ENCODE data around the gene CDH5. TPM values are rescaled to one million over a fixed set of nuclear protein-coding genes. Genes with fewer than 3 reads are reported as not detected.
A peak's percentile ranks its signal among the peaks of the same experiment; 100 is the strongest.

CDH5 gene
- total RNA-seq, 4 donors from 2014 or later = 10.2 to 28.3 (median 14.0) TPM

DNA sequence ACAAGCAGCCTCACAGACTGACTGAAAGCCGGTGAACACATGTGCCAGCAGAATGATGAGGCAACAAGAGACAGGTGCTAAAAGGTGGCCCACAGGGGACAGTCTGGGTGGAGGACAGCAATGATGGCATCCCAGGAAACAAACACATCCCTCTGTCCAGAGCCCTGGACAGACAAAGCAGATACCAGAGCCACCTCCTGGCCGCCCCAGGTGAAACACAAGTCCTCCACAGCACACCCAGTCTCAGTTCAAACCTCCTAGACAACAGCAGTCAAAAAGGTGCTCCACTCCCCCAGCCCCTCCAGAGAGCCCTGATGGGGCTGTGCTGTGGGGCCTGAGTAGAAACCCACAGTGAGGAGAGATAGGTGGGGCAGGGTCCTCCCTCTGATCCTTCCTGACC is 20.3 kb upstream of the CDH5 start:
- DNase-seq (ENCODE audit: low spot score in 2 of 2) = no peak
- WGBS, 2 donors = 85 to 100% methylated on average over 2 of the region's 2 CpGs
- intact Hi-C loops (cut with DNase I; ENCODE audit: low total_unique reads) = no loop called here
- no peak overlapping the region for H3K4me3 ChIP-seq (ENCODE audit: low read depth, poor library complexity, severe bottlenecking)
- TF ChIP-seq, protein P1, sequence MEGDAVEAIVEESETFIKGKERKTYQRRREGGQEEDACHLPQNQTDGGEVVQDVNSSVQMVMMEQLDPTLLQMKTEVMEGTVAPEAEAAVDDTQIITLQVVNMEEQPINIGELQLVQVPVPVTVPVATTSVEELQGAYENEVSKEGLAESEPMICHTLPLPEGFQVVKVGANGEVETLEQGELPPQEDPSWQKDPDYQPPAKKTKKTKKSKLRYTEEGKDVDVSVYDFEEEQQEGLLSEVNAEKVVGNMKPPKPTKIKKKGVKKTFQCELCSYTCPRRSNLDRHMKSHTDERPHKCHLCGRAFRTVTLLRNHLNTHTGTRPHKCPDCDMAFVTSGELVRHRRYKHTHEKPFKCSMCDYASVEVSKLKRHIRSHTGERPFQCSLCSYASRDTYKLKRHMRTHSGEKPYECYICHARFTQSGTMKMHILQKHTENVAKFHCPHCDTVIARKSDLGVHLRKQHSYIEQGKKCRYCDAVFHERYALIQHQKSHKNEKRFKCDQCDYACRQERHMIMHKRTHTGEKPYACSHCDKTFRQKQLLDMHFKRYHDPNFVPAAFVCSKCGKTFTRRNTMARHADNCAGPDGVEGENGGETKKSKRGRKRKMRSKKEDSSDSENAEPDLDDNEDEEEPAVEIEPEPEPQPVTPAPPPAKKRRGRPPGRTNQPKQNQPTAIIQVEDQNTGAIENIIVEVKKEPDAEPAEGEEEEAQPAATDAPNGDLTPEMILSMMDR (IDR thresholded peaks at IDR 0.05) = no peak
- TF ChIP-seq POLR2A (IDR thresholded peaks at IDR 0.05) = no peak

DNA sequence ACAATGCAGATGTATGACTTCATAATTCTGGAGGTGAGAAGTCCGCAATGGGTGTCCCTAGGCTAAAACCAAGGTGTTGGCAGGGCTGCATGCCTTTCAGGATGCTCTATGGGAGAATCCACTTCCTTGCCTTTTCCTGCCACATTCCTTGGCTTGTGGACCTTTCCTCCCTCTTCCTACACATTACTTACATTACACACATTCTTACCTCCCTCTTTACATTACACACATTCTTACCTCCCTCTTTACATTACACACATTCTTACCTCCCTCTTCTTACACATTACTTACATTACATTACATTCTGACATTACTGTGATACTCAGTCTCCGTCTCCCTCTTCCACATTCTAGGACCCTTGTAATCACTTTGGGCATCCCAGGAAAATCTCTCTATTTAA is 14.2 kb upstream of the CDH5 start:
- no peak overlapping the region for H3K4me3 ChIP-seq (ENCODE audit: low read depth, poor library complexity, severe bottlenecking)
- TF ChIP-seq, protein P1 (IDR thresholded peaks at IDR 0.05) = no peak
- no peak for DNase-seq (ENCODE audit: low spot score in 2 of 2)
- 80 to 90% methylated on average over 2 of the region's 2 CpGs for WGBS, 2 donors
- intact Hi-C loops (cut with DNase I; ENCODE audit: low total_unique reads) = no loop called here

DNA sequence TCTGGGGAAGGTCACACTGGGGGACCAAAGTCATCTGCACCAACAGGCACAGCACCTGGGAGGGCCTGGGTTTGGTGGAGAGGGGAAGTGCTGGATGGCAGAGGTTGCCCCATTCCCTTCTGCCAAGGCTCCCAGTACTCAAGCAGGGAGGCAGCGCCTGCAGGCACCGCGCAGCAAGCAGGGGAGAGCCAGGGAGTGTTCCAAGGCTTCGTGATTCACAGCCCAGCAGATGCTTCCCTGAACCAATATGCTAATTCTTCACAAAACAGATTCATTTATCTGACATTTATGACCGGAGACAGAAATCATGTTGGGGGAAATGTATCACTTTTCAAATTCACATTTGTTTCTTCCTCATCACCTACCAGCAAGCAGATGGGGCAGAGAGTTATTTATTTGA is 13.4 kb upstream of the CDH5 start:
- no peak for DNase-seq (ENCODE audit: low spot score in 2 of 2)
- no peak for TF ChIP-seq POLR2A (IDR thresholded peaks at IDR 0.05)
- TF ChIP-seq, protein P1 (IDR thresholded peaks at IDR 0.05) = no peak
- 45 to 53% methylated on average over 5 of the region's 5 CpGs for WGBS, 2 donors
- no peak overlapping the region for H3K4me3 ChIP-seq (ENCODE audit: low read depth, poor library complexity, severe bottlenecking)
- intact Hi-C loops (cut with DNase I; ENCODE audit: low total_unique reads) = no loop called here

DNA sequence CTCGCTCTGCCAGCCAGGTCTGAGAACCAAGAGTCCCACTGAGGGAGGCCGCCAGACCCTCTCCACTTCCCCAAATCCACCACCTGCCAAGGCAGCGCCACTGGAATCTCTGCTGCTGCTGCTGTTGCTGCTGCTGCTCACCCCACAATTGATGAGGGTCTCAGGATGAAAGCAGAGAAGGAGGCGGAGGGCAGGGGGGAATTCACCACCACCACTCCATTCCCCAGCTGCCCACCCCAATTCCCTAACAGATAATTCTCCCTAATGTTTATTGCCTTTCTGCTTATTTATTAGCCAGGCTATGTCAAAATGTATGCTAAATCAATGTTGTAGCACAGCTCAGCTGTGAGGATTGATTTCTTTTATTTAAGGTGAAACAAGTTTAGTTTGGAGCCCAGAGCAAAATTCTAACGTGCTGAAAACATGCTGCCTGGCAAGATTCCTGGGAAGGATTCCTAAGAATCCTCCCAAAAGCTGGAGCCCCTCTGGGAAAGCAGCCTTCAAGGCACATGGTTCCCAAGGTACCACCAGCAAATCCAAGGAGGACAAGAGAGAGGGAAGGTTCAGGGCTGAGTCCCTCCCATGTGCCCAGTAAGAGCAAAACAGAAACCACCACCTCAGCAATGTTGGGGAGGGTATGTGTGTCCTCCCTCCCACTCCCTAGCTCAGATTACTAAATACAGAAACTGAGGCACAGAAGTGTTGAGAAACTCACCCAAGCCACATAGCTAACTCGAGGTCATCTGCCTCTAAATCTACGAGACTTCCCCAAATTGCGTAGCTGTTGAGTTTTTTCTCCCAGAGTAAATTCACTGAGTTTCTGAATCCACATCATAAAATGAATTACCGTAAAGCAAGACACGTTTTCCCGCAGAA is 12.2 kb upstream of the CDH5 start:
- no peak overlapping the region for H3K4me3 ChIP-seq (ENCODE audit: low read depth, poor library complexity, severe bottlenecking)
- intact Hi-C loops (cut with DNase I; ENCODE audit: low total_unique reads) = no loop called here
- no peak for TF ChIP-seq POLR2A (IDR thresholded peaks at IDR 0.05)
- WGBS, 2 donors = 40 to 53% methylated on average over 11 of the region's 11 CpGs
- no peak for DNase-seq (ENCODE audit: low spot score in 2 of 2)

DNA sequence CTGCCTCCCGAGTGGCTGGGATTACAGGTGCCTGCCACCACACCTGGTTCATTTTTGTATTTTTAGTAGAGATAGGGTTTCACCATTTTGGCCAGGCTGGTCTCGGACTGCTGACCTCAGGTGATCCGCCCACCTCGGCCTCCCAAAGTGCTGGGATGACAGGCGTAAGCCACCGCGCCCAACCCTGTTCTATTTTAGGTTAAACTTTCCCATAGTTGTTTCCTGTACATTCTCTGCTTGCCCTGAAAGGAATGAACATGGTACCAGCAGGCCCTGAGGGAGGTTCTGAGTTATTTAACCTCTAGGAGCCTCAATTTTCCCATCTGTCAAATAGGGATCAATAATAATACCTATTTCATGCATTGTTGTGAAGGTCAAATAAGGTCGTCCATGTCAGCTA is 11.0 kb upstream of the CDH5 start:
- intact Hi-C loops (cut with DNase I; ENCODE audit: low total_unique reads) = no loop called here
- DNase-seq (ENCODE audit: low spot score in 2 of 2) = no peak
- TF ChIP-seq POLR2A (IDR thresholded peaks at IDR 0.05) = no peak
- TF ChIP-seq, protein P1 (IDR thresholded peaks at IDR 0.05) = no peak
- 72 to 84% methylated on average over 8 of the region's 8 CpGs for WGBS, 2 donors
- no peak overlapping the region for H3K4me3 ChIP-seq (ENCODE audit: low read depth, poor library complexity, severe bottlenecking)

DNA sequence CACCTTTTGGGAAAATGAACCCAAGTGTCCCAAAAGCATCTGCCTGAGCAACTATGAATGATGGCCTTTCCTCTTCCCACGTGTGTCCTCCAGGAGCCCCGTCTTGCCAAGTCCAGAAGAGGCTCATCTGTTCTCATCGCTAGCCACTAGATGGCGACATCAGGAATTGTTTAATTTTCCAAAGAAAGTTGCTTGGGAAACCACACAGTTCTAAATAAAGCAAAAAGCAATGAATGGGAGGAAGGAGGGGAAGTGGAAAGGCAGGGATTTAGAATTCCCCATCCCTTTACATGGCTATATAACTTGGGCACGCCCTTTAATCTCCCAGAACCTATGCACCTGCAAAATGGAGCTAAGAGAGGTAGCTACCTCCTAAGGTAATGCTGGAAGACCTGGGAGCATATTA is 9.0 kb upstream of the CDH5 start:
- DNase-seq (ENCODE audit: low spot score in 2 of 2) = peak in 1 of 2 donors; percentile 51

More for the DNA sequence above, 9.0 kb upstream of the CDH5 start:
- no peak overlapping the region for H3K4me3 ChIP-seq (ENCODE audit: low read depth, poor library complexity, severe bottlenecking)
- intact Hi-C loops (cut with DNase I; ENCODE audit: low total_unique reads) = no loop called here
- TF ChIP-seq, protein P1 (IDR thresholded peaks at IDR 0.05) = no peak
- no peak for TF ChIP-seq POLR2A (IDR thresholded peaks at IDR 0.05)
- 0 to 1% methylated on average over 5 of the region's 5 CpGs for WGBS, 2 donors
